LNCaP clone FGC (cell line): ENCODE results near the gene PCK1.

Source experiments
- DNase-seq: peaks from one replicate; pipeline ENCODE4 v3.0.0-alpha.2; 2011; ENCODE audit warnings: low read depth
- H3K4me3 ChIP-seq: 2 replicates; pipeline ENCODE4 v1.5.1; 2011; ENCODE audit warnings: mild to moderate bottlenecking, low read depth, low read length, control low read depth
- TF ChIP-seq, protein P1 (sequence below): IDR thresholded peaks from 2 replicates; pipeline ENCODE4 v1.5.1; 2012; ENCODE audit warnings: mild to moderate bottlenecking; ENCODE audit not compliant: control insufficient read depth, insufficient read depth; ENCODE audit errors: extremely low read depth

The PCK1 gene

DNA sequence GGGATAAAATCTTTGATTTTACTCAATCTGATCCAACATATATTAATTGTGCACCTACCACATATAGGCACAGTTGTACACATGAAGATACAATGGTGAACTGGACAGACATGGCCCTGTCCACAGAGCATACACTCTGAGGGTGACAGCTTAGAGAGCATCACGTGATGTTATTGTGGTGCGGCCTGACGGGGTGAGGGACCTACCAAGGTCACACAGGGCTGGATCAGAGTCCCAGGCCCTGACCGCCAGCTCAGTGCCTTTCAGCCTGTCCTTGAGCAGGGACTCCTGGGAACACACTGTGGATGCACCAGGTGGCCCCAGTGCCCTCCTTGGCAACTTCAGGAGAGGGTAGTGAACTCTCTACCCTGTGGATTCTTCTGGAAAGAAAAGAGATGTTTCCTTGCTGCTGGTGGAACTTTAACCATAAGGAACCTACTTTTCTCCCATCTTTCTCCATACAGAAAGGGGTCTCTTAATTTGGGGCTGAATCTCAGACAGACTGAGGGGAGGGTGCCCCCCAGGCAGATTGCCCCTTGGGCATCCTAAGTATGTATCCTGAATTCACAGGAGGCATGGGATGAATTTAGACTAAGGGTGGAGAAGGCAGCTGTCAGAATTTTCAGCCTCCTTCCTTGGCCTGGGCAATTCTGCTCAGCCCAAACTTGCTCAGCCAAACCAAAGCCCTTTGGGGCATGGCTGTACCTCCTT, 26.5 kb downstream of the PCK1 start:
- H3K4me3 ChIP-seq: no peak overlapping the region
- DNase-seq: no peak
- TF ChIP-seq, protein P1, sequence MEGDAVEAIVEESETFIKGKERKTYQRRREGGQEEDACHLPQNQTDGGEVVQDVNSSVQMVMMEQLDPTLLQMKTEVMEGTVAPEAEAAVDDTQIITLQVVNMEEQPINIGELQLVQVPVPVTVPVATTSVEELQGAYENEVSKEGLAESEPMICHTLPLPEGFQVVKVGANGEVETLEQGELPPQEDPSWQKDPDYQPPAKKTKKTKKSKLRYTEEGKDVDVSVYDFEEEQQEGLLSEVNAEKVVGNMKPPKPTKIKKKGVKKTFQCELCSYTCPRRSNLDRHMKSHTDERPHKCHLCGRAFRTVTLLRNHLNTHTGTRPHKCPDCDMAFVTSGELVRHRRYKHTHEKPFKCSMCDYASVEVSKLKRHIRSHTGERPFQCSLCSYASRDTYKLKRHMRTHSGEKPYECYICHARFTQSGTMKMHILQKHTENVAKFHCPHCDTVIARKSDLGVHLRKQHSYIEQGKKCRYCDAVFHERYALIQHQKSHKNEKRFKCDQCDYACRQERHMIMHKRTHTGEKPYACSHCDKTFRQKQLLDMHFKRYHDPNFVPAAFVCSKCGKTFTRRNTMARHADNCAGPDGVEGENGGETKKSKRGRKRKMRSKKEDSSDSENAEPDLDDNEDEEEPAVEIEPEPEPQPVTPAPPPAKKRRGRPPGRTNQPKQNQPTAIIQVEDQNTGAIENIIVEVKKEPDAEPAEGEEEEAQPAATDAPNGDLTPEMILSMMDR: no peak

DNA sequence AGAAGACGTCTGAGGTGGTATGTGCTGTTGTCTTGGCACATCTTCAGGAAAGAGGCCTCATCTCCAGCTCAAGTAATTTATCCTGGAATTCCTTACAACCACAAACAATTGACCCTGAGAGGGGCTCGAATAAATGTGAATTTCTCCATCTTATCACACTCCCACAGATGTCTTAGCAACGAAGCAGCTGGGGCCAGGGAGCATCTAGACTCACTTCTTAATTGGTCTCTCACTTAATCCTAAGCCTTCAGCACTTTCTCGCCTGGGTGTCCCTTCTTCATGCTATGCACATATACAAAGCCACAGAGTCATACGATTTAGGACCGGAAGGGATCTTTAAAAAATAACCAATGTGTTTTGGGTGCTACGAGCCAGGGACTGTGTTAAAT, 27.1 kb downstream of the PCK1 start:
- no peak for DNase-seq
- H3K4me3 ChIP-seq: no peak overlapping the region
- TF ChIP-seq, protein P1: no peak

DNA sequence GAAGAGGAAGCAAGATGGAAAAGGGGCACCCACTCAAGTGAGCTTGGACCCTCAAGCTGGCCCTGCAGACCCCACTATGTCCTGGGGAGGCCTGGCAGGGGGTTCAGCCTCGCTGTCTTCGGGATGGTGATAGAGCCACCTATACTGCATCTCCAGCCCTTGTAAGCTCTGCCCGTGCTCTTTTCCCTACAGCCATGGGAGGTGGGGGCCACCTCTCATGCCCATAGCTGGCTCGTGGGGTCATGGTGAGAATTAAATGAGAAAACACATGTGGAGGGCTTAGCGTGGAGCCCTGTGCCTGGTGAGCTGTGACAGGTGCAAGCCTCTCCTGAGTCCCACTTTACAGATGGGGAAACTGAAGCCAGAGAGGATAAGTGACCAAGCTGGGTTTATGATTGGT, 27.7 kb downstream of the PCK1 start:
- no peak overlapping the region for H3K4me3 ChIP-seq
- TF ChIP-seq, protein P1: no peak
- no peak for DNase-seq

DNA sequence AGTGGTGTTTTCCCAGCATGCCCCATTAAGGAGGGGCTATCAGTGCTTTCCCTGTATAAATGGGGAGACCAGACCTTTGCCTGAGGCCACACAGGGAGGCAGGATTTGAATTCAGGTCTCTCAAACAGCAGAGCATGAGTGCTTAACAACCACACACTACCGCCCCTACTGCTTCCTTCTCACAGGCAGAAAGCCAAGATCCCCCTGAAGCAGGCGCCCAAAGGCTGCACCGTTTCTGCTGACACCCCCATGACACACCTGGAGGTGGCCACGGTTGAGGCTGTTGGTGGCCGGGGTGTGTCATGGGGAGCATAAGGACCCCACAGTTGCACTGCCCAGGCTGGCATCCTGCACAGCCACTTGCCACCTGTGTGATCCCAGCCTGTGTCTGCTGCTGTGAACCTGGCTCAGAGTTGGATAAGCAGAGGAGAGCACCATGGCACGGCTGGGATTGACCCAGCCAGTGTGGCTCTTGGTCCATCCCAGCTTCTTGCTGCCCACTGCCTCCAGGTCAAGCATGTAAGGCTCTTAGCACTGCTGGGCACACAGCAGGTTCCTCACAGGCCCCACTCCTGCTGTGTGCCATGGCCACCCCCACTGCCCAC, 28.3 kb downstream of the PCK1 start:
- no peak for DNase-seq
- TF ChIP-seq, protein P1: no peak
- H3K4me3 ChIP-seq: no peak overlapping the region

DNA sequence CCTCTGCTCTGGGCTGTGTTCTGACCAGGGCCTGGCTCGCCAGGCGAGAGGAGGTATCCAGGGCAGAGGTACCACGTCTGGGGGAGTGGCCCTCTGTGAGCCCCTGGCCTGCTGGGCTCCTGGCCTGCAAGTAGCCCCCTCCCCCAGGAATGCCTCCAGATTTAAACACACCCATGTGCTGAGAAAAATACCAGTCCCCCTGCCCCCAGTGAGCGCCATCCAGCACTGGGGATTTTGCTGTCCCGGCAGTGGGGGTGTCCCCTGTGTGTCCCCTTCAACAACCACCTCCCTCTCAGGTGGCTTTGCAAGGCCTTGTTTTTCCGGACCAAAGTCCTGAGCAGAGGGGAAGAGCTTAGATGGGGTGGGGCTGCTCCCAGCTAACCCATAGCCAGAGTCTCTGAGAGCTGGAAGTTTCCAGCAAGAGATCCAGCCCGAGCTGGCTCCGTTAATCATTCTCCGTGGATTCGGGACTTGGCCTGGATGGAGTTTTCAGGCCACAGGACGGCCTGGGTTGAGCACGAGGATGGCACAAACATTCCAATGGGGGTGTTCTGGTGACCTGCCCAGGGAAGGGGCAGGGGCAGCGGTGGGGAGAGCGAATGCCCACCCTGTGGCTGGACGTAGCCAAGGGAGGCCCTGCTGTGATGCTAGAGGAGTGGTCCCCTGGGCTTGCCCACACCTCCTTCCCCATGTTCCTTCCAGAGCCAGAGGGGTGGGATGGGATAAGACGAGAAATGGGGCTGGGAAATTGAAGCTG, 29.0 kb downstream of the PCK1 start:
- TF ChIP-seq, protein P1: no peak
- DNase-seq: no peak
- no peak overlapping the region for H3K4me3 ChIP-seq

DNA sequence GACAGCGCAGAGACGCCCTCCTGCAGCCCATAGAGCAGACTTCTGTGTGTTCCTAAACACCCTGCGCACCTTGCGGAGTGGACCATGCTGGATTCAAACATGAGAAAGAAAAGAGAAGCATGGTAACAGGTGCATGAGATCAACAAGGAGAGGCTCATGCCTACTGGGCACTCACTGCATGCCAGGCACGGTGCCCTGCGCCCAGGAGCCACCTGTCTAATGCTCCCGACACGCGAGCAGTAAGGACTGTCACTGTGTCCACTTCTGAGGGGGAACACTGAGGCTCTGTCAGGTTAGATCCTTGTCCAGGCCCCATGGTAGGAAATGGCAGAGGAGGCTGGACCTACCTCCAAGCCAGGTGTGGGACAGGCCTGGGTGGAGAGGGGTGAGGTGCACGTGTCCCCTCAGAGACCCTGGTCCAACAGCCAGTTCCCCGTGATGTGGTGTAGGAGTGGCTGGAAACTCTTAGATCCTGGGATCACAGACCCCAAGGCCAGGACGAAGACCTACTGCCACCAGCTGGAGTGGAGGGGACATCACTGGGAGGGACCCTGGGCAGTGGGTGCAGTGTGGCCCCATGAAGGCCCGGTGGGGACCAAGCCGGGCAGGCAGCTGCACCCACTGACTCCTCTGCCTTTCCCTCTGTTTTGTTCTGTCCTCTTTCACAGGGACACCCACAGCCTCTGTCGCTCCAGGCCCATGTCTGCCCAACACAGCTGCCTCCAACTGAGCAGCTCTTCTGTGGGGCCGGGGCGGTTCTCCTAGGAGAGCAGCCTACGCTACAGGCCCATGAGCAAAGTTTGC, 29.8 kb downstream of the PCK1 start:
- DNase-seq: no peak
- no peak overlapping the region for H3K4me3 ChIP-seq
- TF ChIP-seq, protein P1: no peak
